HG03469 (cell line): Measurements from ENCODE around the gene DNM3.
"Not testable (repeated sequence)": the region's sequence is repeated elsewhere in the genome, so short reads cannot be mapped to it uniquely, and the experiment has no call there.

ENCODE experiments used
- ATAC-seq: cut with Tn5 transposase; IDR thresholded peaks from one replicate; pipeline ENCODE4 v1.9.1; 2021; ENCODE audit warnings: mild to moderate bottlenecking, moderate library complexity, moderate number of reproducible peaks; ENCODE audit not compliant: unreplicated experiment

Gene DNM3

DNA sequence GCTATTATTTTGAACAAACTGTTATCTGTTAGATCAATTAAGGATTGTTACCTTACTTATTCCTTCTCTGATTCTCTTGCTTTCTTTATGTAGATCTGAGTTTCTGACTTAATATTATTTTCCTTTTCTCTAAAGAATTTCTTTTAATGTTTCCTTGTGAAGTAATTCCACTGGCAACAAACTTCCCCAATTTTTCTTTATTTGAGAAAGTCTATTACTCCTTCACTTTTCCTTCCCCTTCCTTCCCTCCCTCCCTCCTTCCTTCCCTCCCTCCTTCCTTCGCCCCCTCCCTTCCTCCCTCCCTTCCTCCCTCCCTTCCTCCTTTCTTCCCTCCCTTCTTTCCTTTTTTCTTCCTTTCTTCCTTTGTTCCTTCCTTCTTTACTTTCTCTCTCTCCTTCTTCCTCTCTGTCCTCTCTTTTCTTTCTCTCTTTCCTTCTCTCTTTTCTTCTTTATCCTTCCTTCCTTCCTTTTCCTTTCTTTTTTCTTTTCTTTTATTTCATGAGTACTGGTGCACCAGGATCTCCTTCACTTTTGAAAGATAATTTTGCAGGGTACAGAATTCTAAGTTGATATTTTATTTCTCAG lies 177.5 kb downstream of the DNM3 start:
- no peak for ATAC-seq

- no peak for ATAC-seq
These were observed 178.7 kb downstream of the DNM3 start for GRCh38 chr1:172019976-172020375.

DNA sequence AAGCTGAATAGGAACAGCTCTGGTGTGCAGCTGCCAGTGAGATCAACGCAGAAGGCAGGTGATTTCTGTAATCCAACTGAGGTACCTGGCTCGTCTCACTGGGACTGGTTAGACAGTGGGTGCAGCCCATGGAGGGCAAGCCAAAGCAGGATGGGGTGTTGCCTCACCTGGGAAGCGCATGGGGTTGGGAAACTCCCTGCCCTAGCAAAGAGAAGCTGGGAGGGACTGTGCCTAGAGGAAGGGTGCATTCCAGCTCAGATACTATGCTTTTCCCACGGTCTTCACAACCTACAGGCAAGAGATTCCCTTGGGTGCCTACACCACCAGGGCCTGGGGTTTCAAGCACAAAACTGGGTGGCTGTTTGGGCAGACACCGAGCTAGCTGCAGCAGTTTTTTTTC lies 183.2 kb downstream of the DNM3 start:
- ATAC-seq: no peak

DNA sequence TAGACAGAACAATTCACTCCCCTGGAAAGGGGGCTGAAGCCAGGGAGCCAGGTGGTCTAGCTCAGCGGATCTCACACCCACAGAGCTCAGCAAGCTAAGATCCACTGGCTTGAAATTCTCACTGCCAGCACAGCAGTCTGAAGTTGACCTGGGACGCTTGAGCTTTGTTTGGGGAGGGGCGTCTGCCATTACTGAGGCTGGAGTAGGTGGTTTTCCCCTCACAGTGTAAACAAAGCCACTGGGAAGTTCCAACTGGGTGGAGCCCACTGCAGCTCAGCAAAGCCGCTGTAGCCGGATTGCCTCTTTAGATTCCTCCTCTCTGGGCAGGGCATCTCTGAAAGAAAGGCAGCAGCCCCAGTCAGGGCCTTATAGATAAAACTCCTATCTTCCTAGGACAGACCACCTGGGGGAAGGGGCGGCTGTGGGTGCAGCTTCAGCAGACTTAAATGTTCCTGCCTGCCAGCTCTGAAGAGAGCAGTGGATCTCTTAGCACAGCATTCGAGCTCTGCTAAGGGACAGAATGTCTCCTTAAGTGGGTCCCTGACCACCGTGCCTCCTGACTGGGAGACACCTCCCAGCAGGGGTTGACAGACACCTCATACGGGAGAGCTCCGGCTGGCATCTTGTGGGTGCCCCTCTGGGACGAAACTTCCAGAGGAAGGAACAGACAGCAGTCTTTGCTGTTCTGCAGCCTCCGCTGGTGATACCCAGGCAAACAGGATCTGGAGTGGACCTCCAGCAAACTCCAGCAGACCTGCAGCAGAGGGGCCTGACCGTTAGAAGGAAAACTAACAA lies 183.8 kb downstream of the DNM3 start:
- not testable (repeated sequence) for ATAC-seq

DNA sequence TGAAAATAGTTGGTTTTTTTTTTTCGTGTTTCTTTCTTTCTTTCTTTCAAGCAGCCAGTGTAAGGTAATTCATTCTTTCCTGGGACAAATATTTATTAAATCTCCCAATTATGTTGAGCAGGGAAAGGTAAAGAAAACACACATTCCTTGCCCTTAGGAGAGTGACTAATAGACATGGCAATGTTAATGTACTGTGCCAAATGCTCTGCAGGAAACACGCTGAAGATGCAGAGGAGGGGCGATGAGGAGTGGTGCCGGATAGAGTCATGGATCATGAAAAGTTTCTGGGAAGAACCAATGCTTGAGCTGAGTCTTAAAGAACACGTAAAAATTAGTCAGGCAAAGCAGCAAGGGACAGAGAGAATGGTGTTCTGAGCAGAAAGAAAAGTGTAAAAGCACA lies 199.2 kb downstream of the DNM3 start:
- no peak for ATAC-seq

DNA sequence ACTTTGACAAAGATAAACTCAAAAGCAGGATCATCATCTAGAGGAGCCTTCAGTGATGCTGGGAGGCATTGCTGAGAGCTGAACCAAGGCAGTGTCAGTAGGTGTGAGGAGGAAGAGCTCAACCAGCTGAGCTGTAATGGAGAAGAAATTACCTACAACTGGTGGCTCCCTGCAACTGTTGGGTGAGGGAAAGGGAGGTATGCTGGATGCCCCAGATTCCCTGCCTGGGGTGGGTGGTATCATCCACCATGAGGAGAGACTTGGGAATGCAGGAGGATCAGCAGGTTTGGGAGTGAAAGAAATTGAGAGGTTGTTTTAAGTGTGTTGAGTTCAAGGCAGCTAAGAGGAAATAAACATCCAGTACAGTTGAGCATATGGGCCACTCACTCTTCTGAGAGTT lies 199.8 kb downstream of the DNM3 start:
- no peak for ATAC-seq

- ATAC-seq: no peak
These were observed 200.4 kb downstream of the DNM3 start for GRCh38 chr1:172041742-172042141.

DNA sequence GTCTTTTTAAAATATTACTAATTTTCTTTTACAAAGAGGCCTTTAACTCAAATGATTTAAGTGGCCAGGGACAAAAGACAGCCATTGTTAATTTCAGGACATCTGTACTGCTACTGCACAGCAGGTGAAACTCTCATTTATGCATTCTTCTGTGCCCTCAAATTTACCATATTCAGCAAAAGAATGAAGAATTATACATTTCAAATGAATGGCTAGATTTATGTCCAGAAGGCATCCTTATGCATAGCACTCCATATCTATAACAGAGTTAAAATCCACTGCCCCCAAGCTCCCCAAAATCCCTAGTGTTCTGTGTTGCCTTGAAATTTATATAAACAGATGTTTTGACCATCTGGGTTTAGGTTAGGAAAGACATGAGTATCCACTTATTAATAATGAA lies 202.6 kb downstream of the DNM3 start:
- no peak for ATAC-seq

GRCh38 chr1:172051898-172052297 lies 210.6 kb downstream of the DNM3 start:
- ATAC-seq: no peak

DNA sequence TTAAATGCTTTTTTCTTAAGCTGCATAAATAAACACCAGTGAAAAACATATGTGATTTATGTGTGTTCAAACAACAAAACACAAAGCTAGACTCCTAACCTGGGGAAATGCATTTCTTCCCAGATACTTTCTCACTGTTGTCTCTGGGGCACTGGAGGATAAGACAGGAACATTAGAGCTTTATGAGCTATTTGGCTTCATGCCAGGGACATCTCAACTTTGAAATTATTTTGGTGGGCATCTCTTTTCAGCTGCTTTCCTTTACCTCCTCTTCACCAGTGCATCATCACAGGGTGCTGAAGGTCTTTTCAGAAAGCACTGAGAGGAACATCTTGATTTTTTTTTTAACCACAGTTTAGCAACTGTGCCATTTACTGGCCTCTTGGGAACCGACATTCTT lies 212.9 kb downstream of the DNM3 start:
- no peak for ATAC-seq

GRCh38 chr1:172055816-172056419 lies 214.6 kb downstream of the DNM3 start:
- not testable (repeated sequence) for ATAC-seq

- ATAC-seq: no peak
These were observed 227.0 kb downstream of the DNM3 start for GRCh38 chr1:172068334-172068733.

DNA sequence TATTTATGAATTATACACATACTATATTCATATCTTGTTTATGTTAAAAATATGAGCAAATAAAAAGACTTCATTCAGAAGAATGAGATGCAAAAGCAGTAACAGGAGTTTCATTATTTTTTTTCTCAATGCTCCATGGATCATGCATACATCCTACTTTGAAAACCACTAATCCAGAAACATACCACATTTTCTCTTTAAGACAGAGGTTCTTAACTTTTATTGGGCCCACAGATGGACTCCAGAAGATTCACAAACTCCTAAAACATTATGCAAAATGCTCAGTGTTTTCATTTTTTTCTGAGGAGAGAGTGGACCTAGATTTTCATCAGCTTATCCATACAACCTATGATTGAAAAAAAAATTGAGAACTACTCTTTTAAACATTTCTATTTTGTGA lies 227.8 kb downstream of the DNM3 start:
- ATAC-seq: no peak

DNA sequence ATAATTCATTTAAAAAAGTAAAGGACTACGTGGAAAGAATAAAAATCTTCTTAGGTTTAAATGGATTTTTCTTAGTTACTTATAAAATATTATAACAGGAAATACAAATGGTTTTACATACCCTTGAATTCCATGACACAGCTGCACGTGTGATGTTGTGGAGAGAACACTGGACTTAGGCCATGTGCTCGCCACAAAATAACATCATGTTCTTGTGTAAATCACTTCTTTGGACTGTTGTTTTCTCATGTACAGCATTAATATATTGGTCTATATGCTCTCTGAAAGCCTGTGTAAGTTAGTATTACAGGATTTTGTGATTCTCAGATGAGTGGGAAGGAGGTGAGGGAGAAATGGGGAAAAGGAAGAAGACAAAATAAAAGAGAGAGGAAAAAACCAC lies 228.2 kb downstream of the DNM3 start:
- no peak for ATAC-seq

- no peak for ATAC-seq
These were observed 228.8 kb downstream of the DNM3 start for GRCh38 chr1:172070055-172070454.

GRCh38 chr1:172071746-172072145 lies 230.4 kb downstream of the DNM3 start:
- ATAC-seq: no peak

DNA sequence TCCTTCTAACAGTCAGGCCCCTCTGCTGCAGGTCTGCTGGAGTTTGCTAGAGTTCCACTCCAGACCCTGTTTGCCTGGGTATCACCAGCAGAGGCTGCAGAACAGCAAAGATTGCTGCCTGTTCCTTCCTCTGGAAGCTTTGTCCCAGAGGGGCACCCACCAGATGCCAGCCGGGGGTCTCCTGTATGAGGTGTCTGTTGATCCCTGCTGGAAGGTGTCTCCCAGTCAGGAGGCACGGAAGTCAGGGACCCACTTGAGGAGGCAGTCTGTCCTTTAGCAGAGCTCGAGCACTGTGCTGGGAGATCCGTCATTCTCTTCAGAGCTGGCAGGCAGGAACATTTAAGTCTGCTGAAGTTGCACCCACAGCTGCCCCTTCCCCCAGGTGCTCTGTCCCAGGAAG lies 238.6 kb downstream of the DNM3 start:
- not testable (repeated sequence) for ATAC-seq

GRCh38 chr1:172083191-172083590 lies 241.9 kb downstream of the DNM3 start:
- no peak for ATAC-seq

DNA sequence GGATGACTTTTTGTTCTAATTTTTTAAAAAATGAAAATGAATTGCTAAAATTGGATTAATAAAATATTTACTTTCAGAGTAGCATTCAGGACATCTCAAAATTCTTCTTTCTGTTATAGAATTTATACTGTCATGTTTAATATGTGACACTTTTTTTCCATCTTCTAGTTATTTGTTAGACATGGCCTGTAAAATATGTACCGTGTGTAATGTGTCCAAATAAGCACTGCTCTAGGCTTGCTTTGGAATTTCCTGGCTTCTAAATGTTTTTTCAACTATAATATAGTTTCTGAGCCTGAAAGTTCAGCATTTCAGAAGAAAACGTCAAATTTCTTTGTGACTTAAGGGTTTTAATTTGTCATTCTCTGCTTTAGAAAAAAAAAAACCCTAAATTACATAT lies 243.6 kb downstream of the DNM3 start:
- ATAC-seq: no peak

DNA sequence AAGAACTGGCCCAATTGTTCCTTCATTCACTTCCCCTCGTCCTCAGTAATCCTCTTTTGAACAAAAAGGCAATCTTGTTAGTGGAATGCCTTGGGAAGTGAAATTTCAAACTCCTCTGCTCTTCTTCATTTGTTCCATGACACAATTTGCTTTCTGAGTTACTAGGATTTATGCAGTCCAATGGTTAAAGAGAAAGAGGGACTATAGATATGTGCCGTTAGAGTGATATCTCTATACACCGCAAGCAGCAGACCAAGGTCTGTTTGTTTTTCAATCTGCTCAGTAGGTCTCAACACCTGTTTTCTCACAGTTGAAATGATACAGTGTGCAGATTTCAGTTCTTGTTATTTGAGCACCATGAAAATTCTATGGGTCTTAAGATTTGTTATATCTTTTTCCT lies 244.0 kb downstream of the DNM3 start:
- ATAC-seq: no peak

DNA sequence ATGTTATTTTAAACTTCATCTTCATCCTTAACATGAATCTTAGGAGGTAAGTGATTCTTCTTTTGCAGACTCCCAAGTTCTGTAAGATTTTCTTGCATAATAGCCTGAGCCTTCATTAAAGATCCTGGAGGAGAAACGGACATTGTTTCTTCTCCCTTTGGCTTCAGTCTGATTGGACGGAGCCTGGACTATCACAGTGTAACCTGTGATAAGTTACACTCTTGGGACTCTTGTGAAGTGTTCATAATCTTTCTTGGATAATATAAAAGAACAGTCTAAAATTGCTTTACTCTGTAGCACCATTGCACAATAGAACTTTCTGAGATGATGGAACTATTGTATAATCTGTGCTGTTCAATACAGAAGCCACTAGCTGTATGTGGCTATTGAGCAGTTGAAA lies 244.8 kb downstream of the DNM3 start:
- ATAC-seq: no peak

GRCh38 chr1:172088256-172088655 lies 247.0 kb downstream of the DNM3 start:
- ATAC-seq: no peak
